ENCODE results near the gene CLCN6. TPM values are rescaled to one million over a fixed set of nuclear protein-coding genes. Genes with fewer than 3 reads are reported as not detected.
A peak's percentile ranks its signal among the peaks of the same experiment; 100 is the strongest.

Gene CLCN6
- total RNA-seq, result 27.1 TPM

GRCh38 chr1:11805422-11806306, at the start of gene CLCN6, which contains the start of gene MTHFR:
Gene CLCN6 (plus strand): TSS chr1:11806191. CDS start chr1:11806263, 72 bp downstream.
Gene MTHFR (minus strand): TSS chr1:11805964. CDS start chr1:11803116, 2,848 bp downstream.
- DNase-seq (ENCODE audit: low spot score), result peak; percentile 100

- DNase-seq (ENCODE audit: low spot score), result no peak
Measured at GRCh38 chr1:11757047-11757446, 48.9 kb upstream of the CLCN6 start.

GRCh38 chr1:11759791-11760190, 46.2 kb upstream of the CLCN6 start:
- DNase-seq (ENCODE audit: low spot score), result no peak

- DNase-seq (ENCODE audit: low spot score), result no peak
Measured at GRCh38 chr1:11761285-11761684, 44.7 kb upstream of the CLCN6 start.

- DNase-seq (ENCODE audit: low spot score), result no peak
Measured at GRCh38 chr1:11761988-11762406, 44.0 kb upstream of the CLCN6 start, which contains the start of gene C1orf167. Gene C1orf167 (plus strand): TSS chr1:11762193. CDS start chr1:11764401, 2,208 bp downstream.

- DNase-seq (ENCODE audit: low spot score), result no peak
Measured at GRCh38 chr1:11764115-11764514, 41.9 kb upstream of the CLCN6 start.

GRCh38 chr1:11764519-11764918, 41.5 kb upstream of the CLCN6 start:
- no peak for DNase-seq (ENCODE audit: low spot score)

- DNase-seq (ENCODE audit: low spot score), result no peak
Measured at GRCh38 chr1:11765661-11766428, 40.1 kb upstream of the CLCN6 start.

GRCh38 chr1:11766429-11766776, 39.6 kb upstream of the CLCN6 start:
- DNase-seq (ENCODE audit: low spot score), result no peak

GRCh38 chr1:11767922-11768704, 37.9 kb upstream of the CLCN6 start:
- no peak for DNase-seq (ENCODE audit: low spot score)

GRCh38 chr1:11768821-11769220, 37.2 kb upstream of the CLCN6 start:
- no peak for DNase-seq (ENCODE audit: low spot score)

GRCh38 chr1:11769274-11769673, 36.7 kb upstream of the CLCN6 start:
- DNase-seq (ENCODE audit: low spot score), result no peak

GRCh38 chr1:11770011-11770410, 36.0 kb upstream of the CLCN6 start:
- no peak for DNase-seq (ENCODE audit: low spot score)

GRCh38 chr1:11771481-11772043, 34.4 kb upstream of the CLCN6 start:
- no peak for DNase-seq (ENCODE audit: low spot score)

- no peak for DNase-seq (ENCODE audit: low spot score)
Measured at GRCh38 chr1:11772458-11772857, 33.5 kb upstream of the CLCN6 start.

GRCh38 chr1:11774753-11775152, 31.2 kb upstream of the CLCN6 start:
- no peak for DNase-seq (ENCODE audit: low spot score)

- no peak for DNase-seq (ENCODE audit: low spot score)
Measured at GRCh38 chr1:11777658-11778322, 28.2 kb upstream of the CLCN6 start.

GRCh38 chr1:11778336-11778735, 27.7 kb upstream of the CLCN6 start:
- DNase-seq (ENCODE audit: low spot score), result no peak

GRCh38 chr1:11778844-11779623, 27.0 kb upstream of the CLCN6 start:
- no peak for DNase-seq (ENCODE audit: low spot score)

GRCh38 chr1:11779715-11780379, 26.1 kb upstream of the CLCN6 start:
- no peak for DNase-seq (ENCODE audit: low spot score)
